Prostate gland (tissue), 2 donors: Measurements from ENCODE around the gene GPC2. TPM values are rescaled to one million over a fixed set of nuclear protein-coding genes. Genes with fewer than 3 reads are reported as not detected.
"Not testable (repeated sequence)": the region's sequence is repeated elsewhere in the genome, so short reads cannot be mapped to it uniquely, and the experiment has no call there.

Experiments
- DNase-seq: peaks from one replicate; pipeline ENCODE4 v3.0.0-alpha.2; 2019; ENCODE audit warnings: low spot score
- H3K27ac ChIP-seq, 2 donors: fragments of 200-600 bp; sonication (generic); 2 replicates each; pipeline ENCODE4 v1.5.1; 2017 to 2019
- H3K27me3 ChIP-seq: fragments of 200-600 bp; sonication (generic); replicated peaks from 2 replicates; pipeline ENCODE4 v1.5.1; 2019; ENCODE audit not compliant: insufficient read depth
- H3K36me3 ChIP-seq, 2 donors: fragments of 200-600 bp; sonication (generic); 1 replicate in 1 of 2; 2 replicates in 1 of 2; pipeline versions ENCODE4 v1.5.1 to v1.8.1; 2017 to 2019
- H3K4me1 ChIP-seq: fragments of 200-600 bp; sonication (generic); replicated peaks from 2 replicates; pipeline ENCODE4 v1.5.1; 2019
- H3K4me3 ChIP-seq, 2 donors: fragments of 200-600 bp; sonication (generic); 2 replicates each; pipeline ENCODE4 v1.5.1; 2017 to 2019
- H3K9me3 ChIP-seq: fragments of 200-600 bp; sonication (generic); 2 replicates; pipeline ENCODE4 v1.5.1; 2017
- CTCF ChIP-seq, 4 experiments: fragments of 200-600 bp in 2 of 4; fragments of 450-650 bp in 2 of 4; sonication (generic) in 2 of 4; IDR thresholded peaks; 1 replicate in 3 of 4; 2 replicates in 1 of 4; pipeline ENCODE4 v1.5.1; 2016 to 2019; ENCODE audit warnings: antibody characterized with exemption in 4 of 4, mild to moderate bottlenecking in 2 of 4, moderate library complexity in 2 of 4
- POLR2A ChIP-seq: fragments of 450-650 bp; IDR thresholded peaks from one replicate; pipeline ENCODE4 v1.6.1; 2016; ENCODE audit warnings: antibody characterized with exemption, mild to moderate bottlenecking
- POLR2AphosphoS5 ChIP-seq: sonication (generic); formaldehyde crosslinking; IDR thresholded peaks from one replicate; pipeline ENCODE4 v1.6.1; 2017; ENCODE audit warnings: antibody characterized with exemption
- WGBS: methylation state at CpG from one replicate; pipeline ENCODE4 v1.1.5; 2018; 5-methylcytosine and 5-hydroxymethylcytosine counted together
- intact Hi-C: fragments of 100-400 bp; cut with DNase I; formaldehyde crosslinking; loops from one replicate; pipeline ENCODE4 v1.14.2; 2022
- total RNA-seq, 2 donors: library from RNA; depleted of rRNA; stranded (reverse); fragments of >200 nt; gene quantifications; one replicate each; pipeline ENCODE4 v1.1.0, GENCODE V29; 2016

Gene GPC2
- total RNA-seq, 2 donors from 2014 or later = 1.7 to 2.8 TPM

- TF ChIP-seq POLR2A (no peak), CTCF (IDR thresholded peaks at IDR 0.05) (no peak), POLR2AphosphoS5 (no peak)
These were observed 21.1 kb upstream of the GPC2 start for GRCh38 chr7:100198266-100198665.

GRCh38 chr7:100195901-100196322, 18.7 kb upstream of the GPC2 start:
- H3K4me3 ChIP-seq, DNase-seq, H3K9me3 ChIP-seq, H3K27me3 ChIP-seq, H3K36me3 ChIP-seq, H3K4me1 ChIP-seq, H3K27ac ChIP-seq, intact Hi-C loops: not testable (repeated sequence)
- WGBS = 94% methylated on average over 6 of the region's 6 CpGs

More at GRCh38 chr7:100198266-100198665, 21.1 kb upstream of the GPC2 start:
- DNase-seq = no peak
- no peaks in the 10 kb centered on the region for H3K4me1 ChIP-seq
- WGBS = 95% methylated on average over 10 of the region's 10 CpGs
- no peak overlapping the region for H3K27ac ChIP-seq
- no peaks in the 10 kb centered on the region for H3K36me3 ChIP-seq
- no peaks in the 10 kb centered on the region for H3K9me3 ChIP-seq
- intact Hi-C loops = no loop called here
- H3K4me3 ChIP-seq = no peak overlapping the region
- no peaks in the 10 kb centered on the region for H3K27me3 ChIP-seq

GRCh38 chr7:100195222-100195621, 18.0 kb upstream of the GPC2 start:
- H3K27ac ChIP-seq = no peak overlapping the region
- WGBS = 83% methylated on average over 2 of the region's 2 CpGs
- TF ChIP-seq CTCF (IDR thresholded peaks at IDR 0.05) = no peak
- TF ChIP-seq POLR2A = no peak
- no peak for TF ChIP-seq POLR2AphosphoS5
- no peaks in the 10 kb centered on the region for H3K36me3 ChIP-seq
- H3K4me1 ChIP-seq = no peaks in the 10 kb centered on the region
- intact Hi-C loops = no loop called here
- no peak overlapping the region for H3K4me3 ChIP-seq
- no peak for DNase-seq
- no peaks in the 10 kb centered on the region for H3K27me3 ChIP-seq
- H3K9me3 ChIP-seq = no peaks in the 10 kb centered on the region

GRCh38 chr7:100192969-100193368, 15.8 kb upstream of the GPC2 start:
- no peaks in the 10 kb centered on the region for H3K27me3 ChIP-seq
- H3K4me3 ChIP-seq = no peak overlapping the region
- no peaks in the 10 kb centered on the region for H3K9me3 ChIP-seq
- TF ChIP-seq POLR2AphosphoS5 = no peak
- TF ChIP-seq CTCF (IDR thresholded peaks at IDR 0.05) = no peak
- no peak for TF ChIP-seq POLR2A
- 80% methylated on average over 3 of the region's 3 CpGs for WGBS
- H3K36me3 ChIP-seq = no peaks in the 10 kb centered on the region
- no peak overlapping the region for H3K27ac ChIP-seq
- intact Hi-C loops = no loop called here
- no peak for DNase-seq
- H3K4me1 ChIP-seq = no peaks in the 10 kb centered on the region

- H3K9me3 ChIP-seq, H3K27me3 ChIP-seq, H3K27ac ChIP-seq, H3K4me1 ChIP-seq, intact Hi-C loops, H3K36me3 ChIP-seq, DNase-seq, H3K4me3 ChIP-seq: not testable (repeated sequence)
- 91% methylated on average over 6 of the region's 6 CpGs for WGBS
These were observed 15.2 kb upstream of the GPC2 start for GRCh38 chr7:100192281-100192862.

- Histone ChIP-seq H3K27ac (no peak overlapping the region), H3K36me3 (no peaks in the 10 kb centered on the region), H3K4me3 (no peak overlapping the region), H3K27me3 (no peaks in the 10 kb centered on the region), H3K4me1 (no peaks in the 10 kb centered on the region), H3K9me3 (no peaks in the 10 kb centered on the region)
- no peak for DNase-seq
- intact Hi-C loops = no loop called here
- WGBS = 57% methylated on average over 2 of the region's 2 CpGs
- TF ChIP-seq CTCF (IDR thresholded peaks at IDR 0.05) = no peak
- no peak for TF ChIP-seq POLR2A
- TF ChIP-seq POLR2AphosphoS5 = no peak
These were observed 14.6 kb upstream of the GPC2 start for GRCh38 chr7:100191775-100192174.
